Measurements from ENCODE around the gene ARAP1.

- TF ChIP-seq SPI1 (IDR thresholded peaks at IDR 0.05; ENCODE audit: low read depth, low read length) (no peak), POLR2AphosphoS5 (IDR thresholded peaks at IDR 0.05; ENCODE audit: low read depth, low read length) (no peak), PAX5 (IDR thresholded peaks at IDR 0.05; ENCODE audit: insufficient read depth, low read length, severe bottlenecking) (no peak), POU2F2 (IDR thresholded peaks at IDR 0.05; ENCODE audit: low read depth, low read length) (no peak), TAF1 (IDR thresholded peaks at IDR 0.05; ENCODE audit: low read depth, low read length) (no peak)
Measured at GRCh38 chr11:72755713-72756285, 3.6 kb upstream of the ARAP1 start.
